PC-9 (cell line): ENCODE measurements around the gene MAGEH1. TPM values are rescaled to one million over a fixed set of nuclear protein-coding genes. Genes with fewer than 3 reads are reported as not detected.
A peak's percentile ranks its signal among the peaks of the same experiment; 100 is the strongest.

Experiments
- BruUV-seq: library from RNA; stranded (reverse); fragments of 400-500 nt; replicated peaks from 2 replicates; lab custom pipeline; 2021; lab: Mats Ljungman, UMichigan
- CTCF ChIA-PET: fragments of 300-600 bp; sonication (Branson Sonifier 250); formaldehyde crosslinking; loops from one replicate; lab custom pipeline; 2022; ENCODE audit warnings: antibody characterized with exemption; lab: Charles Lee
- POLR2A ChIA-PET: fragments of 300-600 bp; sonication (Branson Sonifier 250); formaldehyde crosslinking; loops from one replicate; lab custom pipeline; 2022; ENCODE audit warnings: antibody characterized with exemption; ENCODE audit not compliant: unreplicated experiment; lab: Charles Lee
- DNase-seq, 2 experiments: peaks; one replicate each; pipeline versions ENCODE4 v3.0.0 to v3.0.0-alpha.2; 2015 to 2022; ENCODE audit warnings: mixed read lengths in 1 of 2
- H2AFZ ChIP-seq: fragments of 200-600 bp; sonication (generic); 2 replicates; pipeline ENCODE4 v1.8.1; 2017; ENCODE audit warnings: antibody characterized with exemption
- H3F3A ChIP-seq: fragments of 200-600 bp; sonication (generic); 2 replicates; pipeline ENCODE4 v1.8.1; 2017; ENCODE audit warnings: antibody characterized with exemption, mild to moderate bottlenecking, low read depth; ENCODE audit not compliant: insufficient read depth
- H3K27ac ChIP-seq: fragments of 200-600 bp; sonication (generic); 2 replicates; pipeline ENCODE4 v1.6.1; 2016; ENCODE audit warnings: mixed run types
- H3K27me3 ChIP-seq: fragments of 200-600 bp; sonication (generic); 2 replicates; pipeline ENCODE4 v1.6.1; 2016; ENCODE audit warnings: low read depth, mixed run types; ENCODE audit not compliant: insufficient read depth
- H3K36me3 ChIP-seq: fragments of 200-600 bp; sonication (generic); 2 replicates; pipeline ENCODE4 v1.6.1; 2016; ENCODE audit warnings: low read depth, mixed run types
- H3K4me1 ChIP-seq: fragments of 200-600 bp; sonication (generic); replicated peaks from 2 replicates; pipeline ENCODE4 v1.6.1; 2016; ENCODE audit warnings: mixed run types; ENCODE audit not compliant: insufficient read depth
- H3K4me2 ChIP-seq: fragments of 200-600 bp; sonication (generic); 2 replicates; pipeline ENCODE4 v1.6.1; 2017; ENCODE audit warnings: mixed run types
- H3K4me3 ChIP-seq: fragments of 200-600 bp; sonication (generic); 2 replicates; pipeline ENCODE4 v1.6.1; 2016; ENCODE audit warnings: mixed run types
- H3K79me2 ChIP-seq: fragments of 200-600 bp; sonication (generic); 2 replicates; pipeline ENCODE4 v1.6.1; 2017; ENCODE audit warnings: low read depth, mixed run types
- H3K9me2 ChIP-seq: fragments of 200-600 bp; sonication (generic); 2 replicates; pipeline ENCODE4 v1.8.1; 2017; ENCODE audit warnings: mild to moderate bottlenecking; ENCODE audit not compliant: insufficient read depth
- H3K9me3 ChIP-seq: fragments of 200-600 bp; sonication (generic); 2 replicates; pipeline ENCODE4 v1.8.1; 2016; ENCODE audit warnings: low read depth; ENCODE audit not compliant: insufficient read depth
- H4K20me1 ChIP-seq: fragments of 200-600 bp; sonication (generic); 2 replicates; pipeline ENCODE4 v1.8.1; 2017; ENCODE audit not compliant: insufficient read depth
- EZH2 ChIP-seq: fragments of 200-600 bp; sonication (generic); IDR thresholded peaks from 2 replicates; pipeline ENCODE4 v1.8.0; 2017; ENCODE audit warnings: antibody characterized with exemption, low read depth
- intact Hi-C: fragments of 100-400 bp; cut with micrococcal nuclease; formaldehyde crosslinking; loops from one replicate; pipeline ENCODE4 v1.10.0; 2022; ENCODE audit not compliant: unreplicated experiment
- total RNA-seq: library from RNA; stranded (reverse); gene quantifications from 2 replicates; pipeline ENCODE4 v1.2.3, GENCODE V29; 2021
- TF ChIP-seq, protein P1 (sequence below): fragments of 200-600 bp; sonication (generic); conservative IDR thresholded peaks from 2 replicates; pipeline ENCODE4 v1.6.1; 2017; ENCODE audit warnings: mixed run types, antibody characterized with exemption, mild to moderate bottlenecking, moderate library complexity

MAGEH1 gene
- total RNA-seq, 1 experiment from 2014 or later, result not detected

DNA sequence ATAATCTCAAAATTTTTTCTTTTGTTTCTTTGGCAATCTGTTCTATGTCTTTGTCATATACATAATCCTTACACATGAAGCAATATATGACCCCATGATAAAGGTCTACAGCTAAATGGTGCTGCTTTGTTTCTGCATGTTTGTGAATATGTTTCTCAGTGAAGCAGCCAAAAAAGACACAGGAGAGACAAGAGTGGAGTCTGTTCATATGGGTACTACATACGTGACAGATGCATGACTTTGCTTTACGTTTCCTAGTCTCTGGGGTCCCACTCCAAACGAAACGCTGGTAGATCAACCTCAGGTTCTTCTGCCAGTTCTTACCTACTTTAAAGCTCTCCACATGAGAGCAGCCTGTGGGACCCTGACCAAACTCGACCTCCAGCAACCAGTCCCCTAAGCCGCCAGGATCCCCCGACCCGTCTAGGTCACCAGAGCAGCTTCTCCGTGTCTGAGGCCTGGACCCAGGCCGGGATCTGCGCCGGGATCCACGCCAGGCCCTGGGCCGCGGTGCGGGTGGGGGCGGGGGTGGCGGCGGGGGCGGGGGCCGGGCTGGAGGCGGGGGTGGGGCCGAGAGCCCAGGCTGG lies 36.2 kb downstream of the MAGEH1 start:
- Histone ChIP-seq H3K9me2 (no peaks in the 10 kb centered on the region), H3K79me2 (no peaks in the 10 kb centered on the region), H3F3A (no peaks in the 10 kb centered on the region), H3K9me3 (no peaks in the 10 kb centered on the region), H3K36me3 (no peaks in the 10 kb centered on the region), H2AFZ (no peak overlapping the region), H4K20me1 (no peaks in the 10 kb centered on the region), H3K27me3 (no peaks in the 10 kb centered on the region), H3K27ac (no peak overlapping the region), H3K4me2 (no peak overlapping the region), H3K4me1 (no peaks in the 10 kb centered on the region), H3K4me3 (no peak overlapping the region)
- intact Hi-C loops, result no loop called here
- BruUV-seq, result no TSS peak
- no peak for TF ChIP-seq EZH2
- TF ChIP-seq, protein P1, sequence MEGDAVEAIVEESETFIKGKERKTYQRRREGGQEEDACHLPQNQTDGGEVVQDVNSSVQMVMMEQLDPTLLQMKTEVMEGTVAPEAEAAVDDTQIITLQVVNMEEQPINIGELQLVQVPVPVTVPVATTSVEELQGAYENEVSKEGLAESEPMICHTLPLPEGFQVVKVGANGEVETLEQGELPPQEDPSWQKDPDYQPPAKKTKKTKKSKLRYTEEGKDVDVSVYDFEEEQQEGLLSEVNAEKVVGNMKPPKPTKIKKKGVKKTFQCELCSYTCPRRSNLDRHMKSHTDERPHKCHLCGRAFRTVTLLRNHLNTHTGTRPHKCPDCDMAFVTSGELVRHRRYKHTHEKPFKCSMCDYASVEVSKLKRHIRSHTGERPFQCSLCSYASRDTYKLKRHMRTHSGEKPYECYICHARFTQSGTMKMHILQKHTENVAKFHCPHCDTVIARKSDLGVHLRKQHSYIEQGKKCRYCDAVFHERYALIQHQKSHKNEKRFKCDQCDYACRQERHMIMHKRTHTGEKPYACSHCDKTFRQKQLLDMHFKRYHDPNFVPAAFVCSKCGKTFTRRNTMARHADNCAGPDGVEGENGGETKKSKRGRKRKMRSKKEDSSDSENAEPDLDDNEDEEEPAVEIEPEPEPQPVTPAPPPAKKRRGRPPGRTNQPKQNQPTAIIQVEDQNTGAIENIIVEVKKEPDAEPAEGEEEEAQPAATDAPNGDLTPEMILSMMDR, result no peak
- DNase-seq, result no peak
- ChIA-PET CTCF (no interaction called here), POLR2A (no interaction called here)

DNA sequence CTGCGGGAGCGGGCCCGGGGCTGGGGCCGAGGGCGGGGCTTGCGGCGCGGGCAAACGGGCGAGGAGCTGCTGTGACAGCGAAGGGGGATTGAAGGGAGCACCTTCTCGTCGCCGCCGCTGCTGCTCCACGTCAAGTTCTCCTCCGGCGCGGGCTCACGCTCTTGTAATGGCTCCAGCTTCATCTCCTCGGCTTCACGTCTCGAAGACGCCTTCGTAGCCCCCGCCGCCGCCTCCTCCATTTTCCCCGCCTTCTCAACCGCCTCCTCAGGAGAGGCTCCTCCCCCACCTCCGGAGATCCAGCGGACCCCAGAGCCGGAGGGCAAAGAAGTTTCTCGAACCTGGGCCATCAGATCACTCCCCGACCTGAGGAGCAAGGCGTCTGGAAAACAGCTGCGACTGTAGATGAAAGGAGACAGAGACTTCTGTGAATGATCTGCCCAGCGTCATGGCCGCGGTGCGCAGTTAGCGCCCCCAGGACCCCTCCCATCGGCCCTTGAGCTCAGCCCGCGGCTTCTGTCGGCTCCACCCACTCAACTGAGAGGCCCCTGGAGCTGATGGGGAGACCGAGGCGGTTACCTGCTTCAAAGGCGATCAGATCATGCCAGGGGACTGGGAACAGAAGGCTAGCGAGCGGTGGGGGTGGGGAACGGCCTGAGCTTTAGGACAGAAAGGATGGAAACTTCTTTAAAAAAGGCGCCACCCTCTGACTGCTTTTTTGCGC lies 36.8 kb downstream of the MAGEH1 start:
- no peak for DNase-seq
- Histone ChIP-seq H3K79me2 (no peaks in the 10 kb centered on the region), H4K20me1 (no peaks in the 10 kb centered on the region), H3K27ac (no peak overlapping the region), H3K36me3 (no peaks in the 10 kb centered on the region), H3K9me3 (no peaks in the 10 kb centered on the region), H3K4me2 (peak overlapping the region; percentile 70), H3K4me3 (peak overlapping the region; percentile 54; the same call in 1 of the 2 replicates), H3F3A (no peaks in the 10 kb centered on the region), H2AFZ (peak overlapping the region; percentile 77), H3K4me1 (no peaks in the 10 kb centered on the region), H3K9me2 (no peaks in the 10 kb centered on the region), H3K27me3 (no peaks in the 10 kb centered on the region)
- ChIA-PET CTCF (no interaction called here), POLR2A (no interaction called here)
- no TSS peak for BruUV-seq
- TF ChIP-seq, protein P1, result no peak
- TF ChIP-seq EZH2, result no peak
- intact Hi-C loops, result no loop called here

DNA sequence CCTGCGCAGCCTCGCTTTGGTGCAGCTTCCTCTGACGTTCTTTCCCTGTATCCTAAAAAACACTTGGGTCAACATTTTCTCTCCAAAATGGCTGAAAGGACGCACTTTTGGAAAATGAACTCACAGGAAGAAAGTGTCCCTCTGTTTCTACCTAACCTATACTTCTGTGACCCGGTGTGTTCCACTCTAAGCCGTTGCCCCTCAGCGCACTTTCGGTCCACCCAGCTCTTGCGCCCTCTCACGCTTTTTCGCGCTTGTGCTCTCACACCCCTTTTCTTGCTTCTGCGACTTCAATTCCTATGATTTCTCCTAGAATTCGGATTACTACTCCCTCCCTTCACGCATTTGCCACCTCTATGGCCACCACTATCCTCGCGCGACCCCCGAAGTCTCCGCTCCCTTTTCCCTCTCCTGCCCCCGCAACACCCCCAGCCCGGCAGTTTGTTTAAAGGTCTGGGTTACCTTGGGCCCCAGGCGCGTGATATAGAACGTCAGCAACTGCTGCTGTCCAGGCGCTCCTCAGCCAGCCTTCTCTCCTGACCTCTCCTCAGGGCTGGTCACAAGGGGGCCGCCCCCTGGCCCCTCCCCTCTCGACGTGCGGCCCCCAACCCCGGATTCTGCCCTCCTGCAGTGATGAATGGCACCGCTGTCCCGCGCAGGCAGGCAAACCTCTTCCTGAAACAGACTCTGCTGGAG lies 37.5 kb downstream of the MAGEH1 start, which contains the start of gene USP51:
TSS of gene USP51 (minus strand) at position 535 of the 696 bp plus-strand sequence. CDS start 909 bp downstream, outside the sequence.
- no peaks in the 10 kb centered on the region for H3F3A ChIP-seq
- BruUV-seq, result no TSS peak
- no peaks in the 10 kb centered on the region for H3K36me3 ChIP-seq
- TF ChIP-seq, protein P1, result no peak
- no peak for TF ChIP-seq EZH2
- H2AFZ ChIP-seq, result peak within 1 kb of the TSS; percentile 77
- H3K27ac ChIP-seq, result no peak within 1 kb of the TSS
- POLR2A ChIA-PET, result no interaction called here
- no peaks in the 10 kb centered on the region for H4K20me1 ChIP-seq
- H3K79me2 ChIP-seq, result no peaks in the 10 kb centered on the region
- no peaks in the 10 kb centered on the region for H3K27me3 ChIP-seq
- H3K9me2 ChIP-seq, result no peaks in the 10 kb centered on the region
- CTCF ChIA-PET, result no interaction called here
- H3K4me3 ChIP-seq, result peak within 1 kb of the TSS; percentile 54; the same call in 1 of the 2 replicates
- no peak for DNase-seq
- no peaks in the 10 kb centered on the region for H3K9me3 ChIP-seq
- H3K4me2 ChIP-seq, result peak within 1 kb of the TSS; percentile 70
- intact Hi-C loops, result no loop called here
- H3K4me1 ChIP-seq, result no peaks in the 10 kb centered on the region
